ENCODE measurements around the gene DLL3. TPM values are rescaled to one million over a fixed set of nuclear protein-coding genes. Genes with fewer than 3 reads are reported as not detected.

DLL3 gene
- total and polyA plus RNA-seq, 4 donors: not detected

- TF ChIP-seq REST (IDR thresholded peaks at IDR 0.05) (no peak), ATF3 (IDR thresholded peaks at IDR 0.05) (no peak), NR2F2 (IDR thresholded peaks at IDR 0.05) (no peak), EGR1 (IDR thresholded peaks at IDR 0.05; ENCODE audit: low read depth in 2 of 2) (no peak), TAF1 (conservative IDR thresholded peaks at IDR 0.05) (no peak)
Measured at GRCh38 chr19:39508629-39509028, 9.9 kb downstream of the DLL3 start (continued).

- H3K9ac ChIP-seq (ENCODE audit: low read depth in 1 of 2, low read length in 2 of 2): no peak overlapping the region
- peaks cover 2 to 8% (median 8%) of the 10 kb centered on the region in 4 donors for H3K4me1 ChIP-seq (ENCODE audit: control insufficient read depth in 4 of 4, insufficient read depth in 4 of 4, low read length in 3 of 4)
- peaks cover 0 to 2% (median 0%) of the 10 kb centered on the region in 4 donors for H3K9me3 ChIP-seq (ENCODE audit: control insufficient read depth in 4 of 4, low read length in 3 of 4)
- H3K27ac ChIP-seq (ENCODE audit: low read depth in 1 of 2, low read length in 2 of 2): no peak overlapping the region
- 54% methylated on average over 2 of the region's 2 CpGs for WGBS
- H3K36me3 ChIP-seq (ENCODE audit: control insufficient read depth in 4 of 4, insufficient read depth in 3 of 4, low read depth in 1 of 4, low read length in 3 of 4): no peaks in the 10 kb centered on the region
- DNase-seq (ENCODE audit: low spot score): no peak
- peaks cover 2 to 19% (median 5%) of the 10 kb centered on the region in 4 donors for H3K27me3 ChIP-seq (ENCODE audit: control insufficient read depth in 4 of 4, insufficient read depth in 4 of 4, low read length in 3 of 4)
- no peak overlapping the region for H3K4me3 ChIP-seq (ENCODE audit: low read depth in 1 of 3, low read length in 3 of 3)
- TF ChIP-seq RXRA (IDR thresholded peaks at IDR 0.05): no peak
- TF ChIP-seq YY1 (IDR thresholded peaks at IDR 0.05): no peak
- TF ChIP-seq RAD21 (IDR thresholded peaks at IDR 0.05): no peak
- TF ChIP-seq CTCF (IDR thresholded peaks at IDR 0.05; ENCODE audit: low read depth, low read length, missing input control): no peak
- TF ChIP-seq EGR1 (IDR thresholded peaks at IDR 0.05; ENCODE audit: low read depth in 2 of 2): no peak
- TF ChIP-seq FOXA1 (IDR thresholded peaks at IDR 0.05): no peak
- no peak for TF ChIP-seq HNF4A (conservative IDR thresholded peaks at IDR 0.05)
- TF ChIP-seq TAF1 (conservative IDR thresholded peaks at IDR 0.05): no peak
- TF ChIP-seq REST (IDR thresholded peaks at IDR 0.05): no peak
- TF ChIP-seq SP1 (IDR thresholded peaks at IDR 0.05): no peak
- TF ChIP-seq NR2F2 (IDR thresholded peaks at IDR 0.05): no peak
- TF ChIP-seq ZBTB33 (IDR thresholded peaks at IDR 0.05): no peak
- no peak for TF ChIP-seq FOXA2 (IDR thresholded peaks at IDR 0.05)
- TF ChIP-seq GABPA (IDR thresholded peaks at IDR 0.05 in 1 of 2, conservative IDR thresholded peaks at IDR 0.05 in 1 of 2): no peak
- TF ChIP-seq HNF4G (IDR thresholded peaks at IDR 0.05): no peak
- TF ChIP-seq JUND (IDR thresholded peaks at IDR 0.05): no peak
- TF ChIP-seq MAX (IDR thresholded peaks at IDR 0.05): no peak
- no peak for TF ChIP-seq ATF3 (IDR thresholded peaks at IDR 0.05)
Measured at GRCh38 chr19:39509233-39509632, 10.5 kb downstream of the DLL3 start.

Measured in liver (tissue), 9 donors.